ENCODE results near the gene TOMT.

DNA sequence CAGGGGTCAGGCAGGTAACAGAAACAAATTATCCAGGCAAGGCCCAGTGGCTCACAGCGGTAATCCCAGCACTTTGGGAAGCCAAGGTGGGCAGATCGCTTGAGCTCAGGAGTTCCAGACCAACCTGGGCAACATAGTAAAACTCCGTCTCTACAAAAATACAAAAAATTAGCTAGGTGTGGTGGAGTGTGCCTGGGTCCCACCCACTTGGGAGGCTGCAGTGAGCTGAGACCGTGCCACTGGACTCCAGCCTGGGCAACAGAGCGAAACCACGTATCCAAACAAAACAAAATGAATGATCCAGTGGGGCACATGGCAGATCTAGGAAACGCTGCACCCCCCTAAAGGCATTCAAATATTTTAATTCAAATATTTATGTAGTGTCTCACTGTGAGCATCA is 35.2 kb upstream of the TOMT start:
- TF ChIP-seq, protein P1, sequence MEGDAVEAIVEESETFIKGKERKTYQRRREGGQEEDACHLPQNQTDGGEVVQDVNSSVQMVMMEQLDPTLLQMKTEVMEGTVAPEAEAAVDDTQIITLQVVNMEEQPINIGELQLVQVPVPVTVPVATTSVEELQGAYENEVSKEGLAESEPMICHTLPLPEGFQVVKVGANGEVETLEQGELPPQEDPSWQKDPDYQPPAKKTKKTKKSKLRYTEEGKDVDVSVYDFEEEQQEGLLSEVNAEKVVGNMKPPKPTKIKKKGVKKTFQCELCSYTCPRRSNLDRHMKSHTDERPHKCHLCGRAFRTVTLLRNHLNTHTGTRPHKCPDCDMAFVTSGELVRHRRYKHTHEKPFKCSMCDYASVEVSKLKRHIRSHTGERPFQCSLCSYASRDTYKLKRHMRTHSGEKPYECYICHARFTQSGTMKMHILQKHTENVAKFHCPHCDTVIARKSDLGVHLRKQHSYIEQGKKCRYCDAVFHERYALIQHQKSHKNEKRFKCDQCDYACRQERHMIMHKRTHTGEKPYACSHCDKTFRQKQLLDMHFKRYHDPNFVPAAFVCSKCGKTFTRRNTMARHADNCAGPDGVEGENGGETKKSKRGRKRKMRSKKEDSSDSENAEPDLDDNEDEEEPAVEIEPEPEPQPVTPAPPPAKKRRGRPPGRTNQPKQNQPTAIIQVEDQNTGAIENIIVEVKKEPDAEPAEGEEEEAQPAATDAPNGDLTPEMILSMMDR (conservative IDR thresholded peaks at IDR 0.05), result no peak
- TF ChIP-seq ZFX (IDR thresholded peaks at IDR 0.05), result no peak
